Stimulated activated CD4-positive, alpha-beta T cell treated with anti-CD3 and anti-CD28 coated beads, Interleukin-1b, Interleukin-23, amount 100 ng/mL, for 1 hour (primary cell): ENCODE results near the gene HACL1.
A peak's percentile ranks its signal among the peaks of the same experiment; 100 is the strongest.
"Not testable (repeated sequence)": the region's sequence is repeated elsewhere in the genome, so short reads cannot be mapped to it uniquely, and the experiment has no call there.

Experiments
- DNase-seq, 2 donors: peaks; one replicate each; pipeline ENCODE4 v3.0.0-alpha.2; 2020; ENCODE audit warnings: low read depth in 2 of 2

Gene HACL1

DNA sequence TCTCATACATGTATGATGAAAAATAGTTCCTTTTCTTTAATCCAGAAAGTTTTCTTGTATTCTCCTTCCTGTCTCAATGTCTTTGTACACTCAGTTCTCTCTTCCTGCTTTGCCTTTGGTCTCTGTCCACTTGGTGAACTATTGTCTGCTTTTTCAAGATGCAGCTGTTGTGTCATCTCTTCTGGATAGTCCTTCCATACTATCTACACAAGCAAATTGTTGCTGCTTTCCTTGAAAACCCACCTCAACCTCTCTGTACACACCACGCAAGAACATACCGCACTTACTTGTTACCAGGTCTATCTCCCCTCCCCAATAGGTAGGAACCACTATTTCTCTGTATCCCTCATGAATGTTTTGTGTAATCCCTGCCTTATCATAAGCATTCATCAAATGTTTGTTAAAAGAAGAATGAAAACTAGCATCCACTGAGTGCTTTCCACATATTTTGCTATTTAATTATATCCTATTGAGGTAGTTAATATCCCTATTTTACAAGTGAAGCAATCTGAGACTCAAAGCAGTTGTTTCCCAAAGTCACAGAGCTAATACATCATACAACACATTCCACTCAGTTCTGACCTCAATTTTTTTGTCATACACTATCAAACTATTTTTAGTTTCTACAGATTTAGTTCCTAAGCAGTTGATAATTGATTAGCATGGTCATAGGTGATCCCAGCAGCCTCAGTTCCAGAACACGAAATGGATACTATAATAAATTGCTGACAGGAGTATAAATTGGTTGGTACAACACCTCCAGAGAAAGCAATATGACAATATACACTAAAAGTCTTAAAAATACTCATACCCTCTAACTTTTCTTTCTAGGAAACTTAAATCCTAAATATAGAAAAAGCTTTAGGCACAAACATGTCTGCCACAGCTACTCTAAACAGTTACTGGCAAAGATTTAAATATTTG is 19.6 kb downstream of the HACL1 start:
- DNase-seq = no peak

DNA sequence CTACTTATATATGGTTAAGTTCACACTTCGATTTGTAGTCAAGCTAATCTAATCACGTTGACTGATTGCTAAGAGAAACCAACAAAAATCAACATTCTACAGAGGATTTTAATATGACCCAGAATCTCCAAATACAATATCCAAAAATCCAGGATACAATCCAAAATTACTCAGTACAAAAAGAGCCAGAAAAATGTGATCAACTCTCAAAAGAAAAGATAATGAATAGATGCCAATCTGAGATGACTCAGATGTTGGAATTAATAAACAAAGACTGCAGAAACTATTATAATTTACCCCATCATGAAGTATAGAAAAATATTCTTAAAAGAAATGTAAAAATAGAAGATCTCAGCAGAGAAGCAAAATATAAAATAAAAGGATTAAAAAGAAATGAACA is 22.3 kb downstream of the HACL1 start:
- no peak for DNase-seq

DNA sequence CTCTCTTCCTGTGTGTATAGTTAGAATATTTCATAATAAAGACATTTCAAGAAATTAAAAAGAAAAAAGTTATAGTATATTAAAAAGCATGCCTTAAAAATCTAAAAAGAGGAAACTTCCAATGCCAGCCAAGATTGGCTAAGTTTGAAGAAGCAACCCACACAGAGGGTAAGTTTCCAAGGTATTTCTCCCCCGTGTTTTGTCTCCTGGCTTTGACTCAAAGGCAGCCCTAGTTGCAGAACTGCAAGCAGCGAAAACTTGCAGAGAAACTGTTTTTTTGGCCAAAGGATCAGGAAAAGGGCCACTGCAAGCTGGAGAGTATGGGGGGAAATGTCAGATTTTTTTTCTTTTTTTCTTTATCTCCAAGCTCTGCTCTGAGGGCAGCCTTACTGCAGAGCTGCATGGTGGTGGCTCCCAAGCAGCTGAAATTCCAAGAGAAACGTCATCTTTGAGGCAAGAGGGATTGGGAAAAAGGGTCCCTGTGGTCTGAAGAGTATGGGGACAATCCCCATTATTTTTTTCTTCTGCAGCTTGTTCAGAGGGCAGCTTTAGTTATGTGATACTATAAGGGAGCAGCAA is 23.0 kb downstream of the HACL1 start:
- DNase-seq = no peak

DNA sequence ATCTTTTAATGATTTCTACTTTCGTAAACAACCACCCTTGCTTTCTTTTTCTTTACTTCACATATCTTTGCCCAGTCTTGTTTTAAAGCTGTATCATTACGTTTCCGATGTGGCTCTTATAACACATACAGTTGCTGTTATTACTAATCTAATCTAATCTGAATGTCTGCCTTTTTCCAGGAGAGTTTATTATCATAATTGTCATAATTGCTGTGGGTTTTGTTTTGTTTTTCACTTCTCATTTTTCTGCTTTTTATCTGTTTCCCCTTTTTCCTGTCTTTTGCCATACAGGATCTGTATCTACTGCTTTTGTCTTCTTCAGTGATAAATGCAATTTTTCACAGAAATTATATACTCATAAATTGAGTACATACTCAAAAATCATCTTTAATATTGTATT is 24.9 kb downstream of the HACL1 start:
- DNase-seq = no peak

DNA sequence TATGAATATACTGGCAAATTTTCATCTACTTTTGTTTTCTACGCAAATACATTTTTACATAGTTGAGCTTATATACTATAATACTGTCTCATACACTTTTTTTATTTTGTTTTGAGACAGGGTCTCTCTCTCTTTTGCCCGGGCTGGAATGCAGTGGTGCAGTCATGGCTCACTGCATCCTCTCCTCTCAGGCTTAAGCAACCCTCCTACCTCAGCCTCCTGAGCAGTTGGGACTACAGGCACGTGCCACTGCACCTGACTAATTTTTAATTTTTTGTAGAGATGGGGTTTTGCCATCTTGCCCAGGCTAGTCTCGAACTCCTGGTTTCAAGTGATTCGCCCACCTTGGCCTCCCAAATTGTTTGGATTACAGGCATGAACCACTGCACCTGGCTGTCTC is 25.9 kb downstream of the HACL1 start:
- no peak for DNase-seq

DNA sequence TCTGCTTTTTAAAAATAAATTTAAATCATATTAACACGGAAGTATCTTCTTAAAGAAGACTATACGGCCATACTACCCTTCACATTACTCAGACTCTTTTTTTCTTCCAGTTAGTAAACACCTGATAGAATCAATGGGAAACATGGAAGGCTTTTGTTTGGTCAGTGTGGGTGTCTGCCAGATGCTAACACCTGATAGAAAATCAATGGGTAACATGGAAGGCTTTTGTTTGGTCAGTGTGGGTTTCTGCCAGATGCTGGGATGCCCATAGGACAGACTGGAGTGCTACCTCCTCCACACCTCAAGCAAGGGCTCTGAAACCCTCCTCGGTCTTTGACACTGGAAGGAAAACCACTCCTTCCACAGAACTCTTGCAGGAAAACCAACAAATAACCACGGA is 29.2 kb downstream of the HACL1 start:
- no peak for DNase-seq

DNA sequence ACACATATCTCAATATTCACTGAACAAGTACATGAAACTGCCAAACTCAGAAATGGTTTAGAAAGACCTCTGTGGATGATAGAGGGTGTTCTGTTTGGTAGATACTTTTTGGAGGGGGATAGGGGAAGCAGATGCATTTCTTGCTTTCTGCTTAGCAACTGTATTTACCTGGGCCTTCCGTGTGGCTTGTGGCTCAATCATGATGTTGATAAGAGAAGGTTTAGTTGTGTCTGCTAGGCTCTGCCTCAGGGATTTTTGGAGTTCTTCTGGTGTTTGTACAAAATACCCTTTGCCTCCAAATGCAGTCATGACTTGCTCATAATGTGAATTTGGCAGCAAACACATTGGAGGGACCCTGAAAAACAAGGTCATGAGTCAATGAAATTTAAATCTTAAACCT is 38.2 kb downstream of the HACL1 start:
- DNase-seq = no peak

DNA sequence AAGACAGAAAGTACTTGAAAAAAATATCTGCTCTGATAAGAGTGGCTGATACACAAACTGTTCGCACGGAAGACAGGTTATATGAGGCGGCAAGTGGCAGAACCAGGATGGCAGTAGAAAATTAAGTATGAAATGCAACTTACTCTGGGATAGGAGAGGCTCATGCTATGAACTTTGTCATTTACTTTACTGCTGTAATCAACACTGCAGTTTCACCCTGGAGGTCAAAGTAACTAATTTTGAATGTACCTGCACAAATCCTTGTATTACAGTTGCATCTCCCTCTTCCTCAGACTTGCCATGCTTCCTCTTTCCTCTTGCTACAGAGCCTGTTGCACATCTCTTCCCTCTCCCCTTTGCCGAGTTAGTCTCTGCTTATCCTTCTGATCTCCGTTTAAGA is 38.8 kb downstream of the HACL1 start:
- no peak for DNase-seq

DNA sequence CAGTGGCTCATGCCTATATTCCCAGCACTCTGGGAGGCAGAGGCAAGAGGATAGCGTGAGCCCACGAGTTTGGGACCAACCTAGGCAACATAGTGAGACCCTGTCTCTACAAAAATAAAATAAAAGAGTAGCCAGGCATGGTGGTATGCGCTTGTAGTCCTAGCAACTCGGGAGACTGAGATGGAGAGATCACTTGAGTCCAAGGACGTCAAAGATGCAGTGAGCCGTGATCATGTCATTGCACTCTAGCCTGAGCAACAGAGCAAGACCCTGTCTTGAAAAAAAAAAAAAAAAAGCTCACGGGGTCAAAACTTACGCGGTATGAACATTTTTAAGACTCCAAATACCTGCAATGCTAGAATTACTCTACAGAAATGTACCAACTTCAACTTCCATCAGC is 42.8 kb downstream of the HACL1 start:
- no peak for DNase-seq

DNA sequence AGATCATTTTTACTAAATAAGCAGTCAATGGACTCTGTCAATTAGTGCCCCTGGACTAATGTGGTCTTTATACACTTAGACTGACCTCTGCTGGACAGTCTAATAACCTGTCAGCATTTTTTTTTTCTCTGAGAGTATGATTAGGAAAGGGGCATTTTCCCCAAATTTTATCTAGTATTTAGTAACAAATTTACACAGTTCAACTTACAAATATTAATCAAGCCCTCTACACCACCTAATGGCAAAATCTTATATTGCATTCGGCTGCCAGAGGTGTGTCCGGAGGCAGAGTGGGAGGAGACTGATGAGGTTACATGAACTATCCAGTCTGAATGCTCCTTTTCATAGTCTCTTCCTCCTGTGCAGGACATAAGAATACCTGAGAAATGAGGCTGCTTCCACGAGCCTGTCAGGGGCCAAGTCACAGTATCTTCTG is 43.8 kb downstream of the HACL1 start:
- no peak for DNase-seq

DNA sequence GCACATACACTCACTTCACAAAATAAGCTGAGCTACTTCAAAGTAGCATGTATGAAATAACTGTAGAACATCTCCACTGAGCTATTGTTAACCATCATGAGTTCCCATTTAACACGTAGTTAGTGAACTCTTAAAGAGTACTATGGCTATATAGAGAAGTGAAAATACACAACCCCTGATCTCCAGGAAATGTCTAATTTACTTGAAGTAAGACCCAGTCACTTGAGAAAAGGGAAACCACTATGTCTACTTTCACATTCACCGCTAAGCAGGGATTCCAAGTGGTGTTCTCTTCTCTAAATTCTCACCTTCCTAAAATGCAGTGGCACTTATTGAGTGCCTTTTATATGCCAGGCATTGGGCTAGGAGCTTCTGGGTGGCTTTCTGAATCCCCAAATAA is 44.9 kb downstream of the HACL1 start:
- no peak for DNase-seq

DNA sequence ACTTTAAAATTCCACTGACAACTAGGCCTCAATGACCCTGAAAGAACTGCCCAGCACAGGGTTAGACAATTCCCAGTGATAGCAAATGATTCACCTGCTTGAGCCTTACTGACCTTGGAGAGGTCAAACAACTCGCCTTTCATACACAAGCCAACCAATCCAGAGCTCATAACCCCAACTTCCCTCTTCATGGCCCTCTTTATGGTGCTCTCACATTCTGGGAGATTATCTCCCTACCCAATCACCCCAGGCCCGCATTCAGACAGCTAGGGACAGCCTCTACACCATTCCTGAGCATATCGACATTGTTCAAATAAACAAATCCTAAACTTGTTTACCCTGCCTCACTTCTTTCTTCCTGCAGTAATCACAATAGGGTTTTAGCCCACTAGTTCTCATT is 47.6 kb downstream of the HACL1 start:
- DNase-seq = no peak

DNA sequence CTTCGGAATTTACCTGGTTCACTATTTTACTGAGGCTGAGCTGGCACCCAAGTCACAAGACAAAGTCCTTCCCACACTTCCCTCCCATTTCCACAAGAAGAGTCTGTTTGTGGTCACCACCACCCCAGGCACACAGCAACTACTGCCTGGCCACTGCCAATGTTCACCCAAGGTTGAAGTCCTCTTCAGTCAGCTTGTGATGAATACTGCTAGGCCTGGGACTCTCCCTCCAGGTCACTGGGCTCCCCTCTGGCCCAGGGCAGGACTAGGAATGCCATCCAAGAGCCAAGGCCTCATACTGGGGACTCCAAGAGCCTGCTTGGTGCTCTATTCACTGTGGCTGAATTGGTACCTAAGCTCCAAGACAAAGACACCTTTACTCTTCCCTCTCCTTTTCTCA is 49.5 kb downstream of the HACL1 start:
- DNase-seq = no peak

DNA sequence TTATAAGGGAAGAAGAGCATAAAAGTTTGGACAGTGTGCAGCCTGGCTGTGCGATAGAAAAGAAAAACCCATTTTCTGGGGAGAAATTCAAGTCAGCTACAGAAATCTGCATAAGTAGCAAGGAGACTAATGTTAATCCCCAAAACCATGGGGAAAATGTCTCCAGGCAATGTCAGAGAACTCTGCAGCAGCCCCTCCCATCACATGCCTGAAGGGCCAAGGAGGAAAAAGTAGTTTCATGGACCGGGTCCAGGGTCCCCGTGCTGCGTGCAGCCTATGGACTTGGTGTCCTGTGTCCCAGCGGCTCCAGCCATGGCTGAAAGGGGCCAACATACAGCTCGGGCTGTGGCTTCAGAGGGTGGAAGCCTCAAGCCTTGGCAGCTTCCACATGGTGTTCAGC is 51.5 kb downstream of the HACL1 start:
- DNase-seq = no peak

DNA sequence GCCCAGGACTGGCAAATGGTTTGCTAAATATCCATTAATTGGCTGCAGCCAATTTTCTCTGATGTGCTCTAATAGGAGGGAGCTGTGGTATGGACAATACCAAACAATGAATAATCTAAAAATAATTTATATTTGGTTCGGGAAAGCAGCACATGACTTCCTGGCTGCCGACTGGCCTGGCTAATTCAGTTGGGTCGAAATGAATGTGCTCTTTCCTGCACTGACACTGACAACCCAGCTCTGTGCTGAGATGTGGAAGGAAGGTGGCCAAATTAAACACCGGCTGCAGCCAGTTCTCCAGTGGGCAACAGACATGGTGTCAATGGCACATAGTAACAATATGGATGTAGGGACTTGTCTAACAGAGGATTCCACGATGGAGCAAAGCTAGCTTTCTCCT is 58.8 kb downstream of the HACL1 start:
- DNase-seq = no peak

DNA sequence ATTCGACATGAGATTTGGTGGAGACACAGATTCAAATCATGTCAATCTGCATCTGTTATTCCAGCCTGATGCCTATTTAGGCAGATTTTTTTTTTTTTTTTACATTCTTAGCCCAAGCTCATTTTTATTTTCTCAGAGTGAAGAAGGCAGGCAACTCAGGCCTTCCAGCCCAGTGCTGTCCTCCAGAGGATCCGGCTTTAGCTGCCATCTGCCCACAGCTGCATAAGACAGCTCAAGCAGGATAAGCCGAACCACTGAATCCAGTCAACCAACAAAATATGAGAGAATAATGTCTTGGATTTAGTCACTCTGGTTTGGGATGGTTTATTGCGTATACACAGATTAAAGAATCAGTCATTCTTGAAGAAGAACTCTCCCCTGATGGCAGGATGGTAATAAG is 60.0 kb downstream of the HACL1 start:
- DNase-seq = no peak

DNA sequence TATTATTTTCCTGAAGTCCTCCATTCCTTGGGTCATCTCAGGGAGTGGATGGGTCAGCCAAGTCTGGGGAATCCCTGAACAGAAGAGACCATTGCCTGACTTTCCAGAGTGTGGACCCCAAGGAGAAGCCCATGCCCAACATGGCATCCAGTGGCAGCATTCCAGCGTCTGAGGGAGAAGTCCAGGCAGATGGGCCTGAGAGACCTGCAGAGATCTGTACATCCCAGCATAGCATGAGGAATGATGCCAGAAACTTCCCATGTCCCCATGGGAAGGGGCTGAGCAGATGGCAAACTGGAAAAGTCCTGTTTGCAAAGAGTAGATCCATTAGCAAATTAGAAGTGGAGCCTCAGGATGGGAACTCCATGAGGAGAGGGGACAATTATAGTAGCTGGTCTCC is 62.3 kb downstream of the HACL1 start:
- DNase-seq = no peak

DNA sequence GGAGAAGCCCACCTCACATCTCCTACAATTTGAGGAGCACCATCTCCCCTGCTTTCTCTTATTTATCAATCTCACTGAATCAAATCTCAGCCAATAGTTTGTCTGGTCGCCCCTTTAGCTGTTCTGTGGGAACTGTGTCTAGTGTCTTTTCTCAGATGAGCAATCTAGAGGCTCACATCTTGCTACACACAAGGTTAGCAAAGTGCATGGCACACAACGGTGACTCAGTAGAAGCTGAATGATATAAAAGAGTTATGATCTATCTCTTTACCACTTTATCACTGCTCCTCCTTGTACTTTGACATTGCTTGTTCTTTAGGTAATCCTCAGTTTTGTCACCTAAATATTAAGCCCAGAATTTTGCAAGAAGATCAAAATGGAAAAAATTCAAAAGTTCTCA is 63.0 kb downstream of the HACL1 start:
- DNase-seq = no peak

DNA sequence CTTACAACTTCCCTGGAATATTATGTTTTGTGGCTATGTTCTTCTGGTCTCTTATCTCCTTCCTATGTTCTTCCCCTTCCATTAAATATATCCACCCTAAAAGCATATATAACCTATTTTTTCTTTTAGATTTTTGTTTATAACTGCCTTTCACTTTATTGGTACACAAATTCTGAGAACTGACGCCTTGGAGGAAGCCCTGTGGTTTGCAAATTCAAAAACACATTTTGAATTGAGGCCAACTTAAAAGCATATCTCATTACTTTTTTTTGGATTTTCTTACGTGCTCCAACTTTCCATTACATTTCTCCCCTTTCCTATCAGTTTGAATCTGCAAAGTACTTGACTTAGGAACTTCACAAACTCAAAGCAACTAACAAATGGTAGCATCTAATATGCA is 64.5 kb downstream of the HACL1 start:
- no peak for DNase-seq

DNA sequence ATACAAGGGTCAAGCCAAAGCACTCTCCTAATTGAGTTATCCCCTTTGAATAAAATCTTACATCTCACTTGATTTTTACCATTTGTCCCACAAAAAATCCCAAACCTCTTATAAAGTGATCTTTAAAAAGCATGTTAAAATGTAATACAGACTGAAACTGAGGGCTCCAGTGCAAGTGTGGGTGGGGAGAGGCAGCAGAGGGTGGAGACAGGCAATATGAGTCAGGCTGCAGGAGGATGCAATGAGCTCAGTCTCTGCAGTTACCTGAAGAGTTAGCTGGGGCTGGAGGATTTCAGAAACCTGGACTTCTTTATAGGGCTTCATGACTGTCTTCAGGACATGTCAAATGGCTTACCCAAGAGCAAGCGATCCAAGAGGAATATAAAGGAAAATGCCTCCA is 65.6 kb downstream of the HACL1 start:
- DNase-seq = peak in 1 of 2 donors; percentile 14

DNA sequence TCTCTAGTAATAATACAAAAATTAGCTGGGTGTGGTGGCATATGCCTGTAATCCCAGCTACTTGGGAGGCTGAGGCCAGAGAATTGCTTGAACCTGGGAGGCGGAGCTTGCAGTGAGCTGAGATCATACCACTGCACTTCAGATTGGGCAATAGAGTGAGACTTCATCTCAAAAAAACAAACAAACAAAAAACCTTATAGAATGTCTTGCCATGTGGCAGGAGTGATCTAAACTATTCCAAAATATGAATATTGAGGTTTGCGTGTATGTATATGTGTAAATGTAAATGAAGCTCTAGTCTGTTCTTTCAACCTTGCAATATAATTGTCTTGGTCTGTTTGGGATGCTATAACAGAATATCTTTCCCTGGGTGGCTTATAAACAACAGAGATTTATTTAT is 68.8 kb downstream of the HACL1 start:
- not testable (repeated sequence) for DNase-seq

DNA sequence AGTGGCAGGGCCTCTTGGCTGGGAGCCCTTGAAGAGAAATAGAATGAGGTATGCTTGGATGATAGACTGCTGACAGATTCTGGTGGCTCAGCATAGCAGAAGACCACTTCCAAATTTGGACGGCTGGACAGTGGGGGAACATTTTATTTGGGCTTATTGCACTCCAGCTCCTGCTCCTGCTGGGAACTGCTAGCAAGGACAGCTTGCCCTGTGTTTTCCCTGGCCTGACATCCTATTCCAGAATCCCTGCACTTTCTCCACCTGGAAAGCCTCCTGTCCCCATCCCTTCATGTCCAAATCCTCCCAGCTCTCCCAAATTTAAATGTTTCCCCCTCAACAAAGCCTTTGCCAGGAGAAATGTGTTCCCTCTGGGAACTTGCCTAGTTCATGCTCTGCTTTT is 70.0 kb downstream of the HACL1 start:
- no peak for DNase-seq

DNA sequence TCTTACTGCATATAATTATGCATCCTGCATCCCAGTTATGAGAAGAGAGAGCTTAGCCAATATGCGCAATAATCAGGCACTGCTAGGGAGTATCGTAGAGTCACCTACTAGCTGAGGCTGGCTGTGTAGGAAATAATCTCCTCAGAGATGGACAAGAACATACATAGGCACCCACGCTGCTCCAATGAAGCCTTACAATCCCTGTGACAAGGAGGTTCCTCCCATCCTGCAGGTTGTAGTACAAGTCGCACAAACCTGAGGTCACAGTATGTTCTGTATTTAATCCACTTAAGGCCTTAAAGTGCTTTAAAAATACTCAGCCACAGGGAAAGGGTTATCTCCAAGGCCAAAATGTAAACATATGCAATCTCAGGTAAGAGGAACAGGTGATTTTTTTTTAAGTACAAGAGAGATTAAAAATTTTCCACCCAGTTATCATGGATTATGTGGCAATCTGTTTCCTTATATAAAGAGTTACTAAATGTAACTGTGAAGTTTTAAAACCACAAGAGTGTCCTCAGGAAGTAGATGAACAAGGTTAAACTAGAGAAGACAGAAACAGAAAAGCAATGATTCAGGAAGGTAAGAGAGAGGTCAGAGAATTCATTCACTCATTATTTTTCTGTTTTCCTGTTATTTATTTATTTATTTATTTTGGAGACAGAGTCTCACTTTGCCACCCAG is 72.4 kb downstream of the HACL1 start:
- no peak for DNase-seq
